Measurements from ENCODE around the gene KRTAP10-3.

DNA sequence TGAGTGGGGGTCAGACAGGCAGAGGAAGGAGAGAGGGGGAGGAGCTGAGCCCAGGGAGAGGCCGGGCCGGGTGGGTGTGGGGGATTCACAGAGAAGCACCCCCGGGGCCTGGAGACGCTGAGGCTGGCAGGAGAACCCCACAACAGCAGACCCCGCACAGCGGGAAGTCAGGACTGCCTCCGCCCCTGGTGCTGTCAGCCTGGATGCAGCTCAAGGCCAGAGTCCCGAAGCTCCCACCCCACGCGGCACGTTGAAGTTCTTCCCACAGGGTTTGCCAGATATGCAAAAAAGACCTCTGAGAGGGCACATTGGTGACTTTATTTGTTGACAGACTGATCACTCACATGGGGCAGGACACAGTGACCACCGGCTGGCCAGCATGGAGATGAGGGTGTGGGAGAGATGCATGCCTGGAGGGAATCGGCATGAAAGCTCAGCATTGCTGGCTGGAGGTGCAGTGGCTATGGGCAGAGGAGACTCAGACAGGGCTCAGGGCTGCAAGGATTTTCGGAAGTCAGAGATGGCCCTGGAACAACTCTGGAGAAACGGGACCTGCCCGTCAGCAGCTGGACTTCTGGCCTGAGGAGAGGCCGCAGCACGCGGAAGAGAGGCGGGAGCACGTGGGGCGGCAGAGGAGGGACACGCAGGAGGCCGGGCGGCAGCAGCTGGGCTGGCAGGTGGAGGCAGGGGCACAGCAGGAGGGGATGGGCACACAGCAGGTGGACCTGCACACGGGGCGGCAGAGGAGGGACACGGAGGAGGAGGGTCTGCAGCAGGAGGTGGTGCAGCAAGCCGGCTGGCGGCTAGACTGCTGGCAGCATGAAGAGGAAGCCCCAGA lies 885 bp downstream of the KRTAP10-3 start:
- TF ChIP-seq, protein P1, sequence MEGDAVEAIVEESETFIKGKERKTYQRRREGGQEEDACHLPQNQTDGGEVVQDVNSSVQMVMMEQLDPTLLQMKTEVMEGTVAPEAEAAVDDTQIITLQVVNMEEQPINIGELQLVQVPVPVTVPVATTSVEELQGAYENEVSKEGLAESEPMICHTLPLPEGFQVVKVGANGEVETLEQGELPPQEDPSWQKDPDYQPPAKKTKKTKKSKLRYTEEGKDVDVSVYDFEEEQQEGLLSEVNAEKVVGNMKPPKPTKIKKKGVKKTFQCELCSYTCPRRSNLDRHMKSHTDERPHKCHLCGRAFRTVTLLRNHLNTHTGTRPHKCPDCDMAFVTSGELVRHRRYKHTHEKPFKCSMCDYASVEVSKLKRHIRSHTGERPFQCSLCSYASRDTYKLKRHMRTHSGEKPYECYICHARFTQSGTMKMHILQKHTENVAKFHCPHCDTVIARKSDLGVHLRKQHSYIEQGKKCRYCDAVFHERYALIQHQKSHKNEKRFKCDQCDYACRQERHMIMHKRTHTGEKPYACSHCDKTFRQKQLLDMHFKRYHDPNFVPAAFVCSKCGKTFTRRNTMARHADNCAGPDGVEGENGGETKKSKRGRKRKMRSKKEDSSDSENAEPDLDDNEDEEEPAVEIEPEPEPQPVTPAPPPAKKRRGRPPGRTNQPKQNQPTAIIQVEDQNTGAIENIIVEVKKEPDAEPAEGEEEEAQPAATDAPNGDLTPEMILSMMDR (IDR thresholded peaks at IDR 0.05): no peak
- TF ChIP-seq POLR2A (IDR thresholded peaks at IDR 0.05): no peak
